SU-DHL-6 (cell line): Measurements from ENCODE around the gene CLDN14.

Source experiments
- EZH2phosphoT487 ChIP-seq: fragments of 200-600 bp; sonication (generic), shearing (Covaris generic); conservative IDR thresholded peaks from 2 replicates; pipeline ENCODE4 v1.6.1; 2018; ENCODE audit warnings: mild to moderate bottlenecking, antibody characterized with exemption, low read length, moderate library complexity, mixed read lengths
- TF ChIP-seq, protein P1 (sequence below): fragments of 200-600 bp; sonication (generic); IDR thresholded peaks from one replicate; pipeline ENCODE4 v1.5.1; 2017; ENCODE audit warnings: antibody characterized with exemption, mild to moderate bottlenecking, low read length, moderate library complexity; ENCODE audit not compliant: insufficient read depth, poor library complexity, severe bottlenecking

GRCh38 chr21:36419996-36420395 lies 59.9 kb downstream of the CLDN14 start:
- TF ChIP-seq EZH2phosphoT487 = no peak
- TF ChIP-seq, protein P1, sequence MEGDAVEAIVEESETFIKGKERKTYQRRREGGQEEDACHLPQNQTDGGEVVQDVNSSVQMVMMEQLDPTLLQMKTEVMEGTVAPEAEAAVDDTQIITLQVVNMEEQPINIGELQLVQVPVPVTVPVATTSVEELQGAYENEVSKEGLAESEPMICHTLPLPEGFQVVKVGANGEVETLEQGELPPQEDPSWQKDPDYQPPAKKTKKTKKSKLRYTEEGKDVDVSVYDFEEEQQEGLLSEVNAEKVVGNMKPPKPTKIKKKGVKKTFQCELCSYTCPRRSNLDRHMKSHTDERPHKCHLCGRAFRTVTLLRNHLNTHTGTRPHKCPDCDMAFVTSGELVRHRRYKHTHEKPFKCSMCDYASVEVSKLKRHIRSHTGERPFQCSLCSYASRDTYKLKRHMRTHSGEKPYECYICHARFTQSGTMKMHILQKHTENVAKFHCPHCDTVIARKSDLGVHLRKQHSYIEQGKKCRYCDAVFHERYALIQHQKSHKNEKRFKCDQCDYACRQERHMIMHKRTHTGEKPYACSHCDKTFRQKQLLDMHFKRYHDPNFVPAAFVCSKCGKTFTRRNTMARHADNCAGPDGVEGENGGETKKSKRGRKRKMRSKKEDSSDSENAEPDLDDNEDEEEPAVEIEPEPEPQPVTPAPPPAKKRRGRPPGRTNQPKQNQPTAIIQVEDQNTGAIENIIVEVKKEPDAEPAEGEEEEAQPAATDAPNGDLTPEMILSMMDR = peak; percentile 50
